ENCODE results near the gene COL20A1. TPM values are rescaled to one million over a fixed set of nuclear protein-coding genes. Genes with fewer than 3 reads are reported as not detected.

COL20A1 gene
- total RNA-seq, 1 experiment from 2014 or later, result 2.3 TPM

GRCh38 chr20:63268256-63268655, 24.7 kb upstream of the COL20A1 start:
- H2BK12ac ChIP-seq (ENCODE audit: insufficient read length, low read depth, low read length), result no peak overlapping the region
- no peak overlapping the region; the same call in 1 of the 2 replicates for H3K14ac ChIP-seq (ENCODE audit: insufficient read depth, low read length)
- no peak for DNase-seq
- no peak overlapping the region for H2AFZ ChIP-seq (ENCODE audit: low read length)
- H4K8ac ChIP-seq (replicated peaks; ENCODE audit: insufficient read length, low read depth, low read length), result no peak overlapping the region
- no peak overlapping the region for H3K4ac ChIP-seq (ENCODE audit: low read depth, low read length)
- peaks cover 12% of the 10 kb centered on the region for H3K27me3 Mint-ChIP-seq (ENCODE audit: low read depth)
- no peak overlapping the region for H3K4me3 Mint-ChIP-seq
- H3K27ac Mint-ChIP-seq, result peak overlapping the region in 2 of 3 experiments; percentile 19 to 40; a peak in 1 of 7 replicates
- no peaks in the 10 kb centered on the region for H3K79me1 ChIP-seq (ENCODE audit: insufficient read depth, low read depth, low read length, poor library complexity, severe bottlenecking)
- no peaks in the 10 kb centered on the region for H3K27me3 ChIP-seq (ENCODE audit: insufficient read depth, low read length)
- H3K4me1 ChIP-seq (ENCODE audit: insufficient read depth, low read length), result no peaks in the 10 kb centered on the region
- H3T11ph ChIP-seq (ENCODE audit: low read length), result no peak overlapping the region
- TF ChIP-seq, protein P1, sequence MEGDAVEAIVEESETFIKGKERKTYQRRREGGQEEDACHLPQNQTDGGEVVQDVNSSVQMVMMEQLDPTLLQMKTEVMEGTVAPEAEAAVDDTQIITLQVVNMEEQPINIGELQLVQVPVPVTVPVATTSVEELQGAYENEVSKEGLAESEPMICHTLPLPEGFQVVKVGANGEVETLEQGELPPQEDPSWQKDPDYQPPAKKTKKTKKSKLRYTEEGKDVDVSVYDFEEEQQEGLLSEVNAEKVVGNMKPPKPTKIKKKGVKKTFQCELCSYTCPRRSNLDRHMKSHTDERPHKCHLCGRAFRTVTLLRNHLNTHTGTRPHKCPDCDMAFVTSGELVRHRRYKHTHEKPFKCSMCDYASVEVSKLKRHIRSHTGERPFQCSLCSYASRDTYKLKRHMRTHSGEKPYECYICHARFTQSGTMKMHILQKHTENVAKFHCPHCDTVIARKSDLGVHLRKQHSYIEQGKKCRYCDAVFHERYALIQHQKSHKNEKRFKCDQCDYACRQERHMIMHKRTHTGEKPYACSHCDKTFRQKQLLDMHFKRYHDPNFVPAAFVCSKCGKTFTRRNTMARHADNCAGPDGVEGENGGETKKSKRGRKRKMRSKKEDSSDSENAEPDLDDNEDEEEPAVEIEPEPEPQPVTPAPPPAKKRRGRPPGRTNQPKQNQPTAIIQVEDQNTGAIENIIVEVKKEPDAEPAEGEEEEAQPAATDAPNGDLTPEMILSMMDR (conservative IDR thresholded peaks at IDR 0.05), result no peak
- no peaks in the 10 kb centered on the region for H3K23me2 ChIP-seq (ENCODE audit: insufficient read length, low read depth, low read length, poor library complexity, severe bottlenecking)
- H3K36me3 Mint-ChIP-seq (ENCODE audit: insufficient read depth in 1 of 3, low read depth in 3 of 3), result no peaks in the 10 kb centered on the region
- peaks cover 12 to 20% of the 10 kb centered on the region in 2 experiments for H3K4me1 Mint-ChIP-seq
- no peaks in the 10 kb centered on the region for H4K20me1 ChIP-seq (ENCODE audit: control insufficient read depth, insufficient read depth, insufficient read length)
- no peak overlapping the region for H2AK5ac ChIP-seq (ENCODE audit: insufficient read length, low read length)
- WGBS (ENCODE audit: extremely low coverage, insufficient read length, low lambda C conversion rate), result no CpG with 5 or more reads among the region's 7 CpGs
- no peak overlapping the region for H4K91ac ChIP-seq (ENCODE audit: insufficient read length, low read depth, low read length)
- H3K79me2 ChIP-seq (ENCODE audit: insufficient read depth, low read length), result peaks cover 2% of the 10 kb centered on the region; the same call in 1 of the 2 replicates
- no peak overlapping the region for H4K5ac ChIP-seq (ENCODE audit: insufficient read length, low read depth, low read length)
- no peak overlapping the region for H3K27ac ChIP-seq (ENCODE audit: insufficient read length, low read depth, low read length)
- H2BK120ac ChIP-seq (ENCODE audit: low read depth, low read length, poor library complexity, severe bottlenecking), result no peak overlapping the region
- H3K23ac ChIP-seq (ENCODE audit: insufficient read length, low read depth, low read length), result no peak overlapping the region
- no peak overlapping the region for H3K9ac ChIP-seq (ENCODE audit: extremely low read depth, insufficient read length, low read length)
- H3K4me2 ChIP-seq (ENCODE audit: insufficient read depth, insufficient read length, low read length), result no peak overlapping the region
- no peak overlapping the region for H3K56ac ChIP-seq (ENCODE audit: insufficient read length, low read depth, low read length)
- H2BK20ac ChIP-seq (ENCODE audit: low read depth, low read length, poor library complexity, severe bottlenecking), result no peak overlapping the region
- H3K9me3 ChIP-seq (ENCODE audit: control insufficient read depth, low read depth, low read length), result no peaks in the 10 kb centered on the region
- no peak overlapping the region for H2BK5ac ChIP-seq (ENCODE audit: insufficient read length, low read length)
- no peak overlapping the region for H2BK15ac ChIP-seq (ENCODE audit: low read depth, low read length)
- H3K9me3 Mint-ChIP-seq, result no peaks in the 10 kb centered on the region
- no peak overlapping the region for H3K18ac ChIP-seq (ENCODE audit: insufficient read length, low read depth, low read length)

All from H9 (cell line).